ENCODE results near the gene SPTBN1. TPM values are rescaled to one million over a fixed set of nuclear protein-coding genes. Genes with fewer than 3 reads are reported as not detected.

The SPTBN1 gene
- total RNA-seq, 4 donors from 2014 or later = 353 to 606 (median 498) TPM

DNA sequence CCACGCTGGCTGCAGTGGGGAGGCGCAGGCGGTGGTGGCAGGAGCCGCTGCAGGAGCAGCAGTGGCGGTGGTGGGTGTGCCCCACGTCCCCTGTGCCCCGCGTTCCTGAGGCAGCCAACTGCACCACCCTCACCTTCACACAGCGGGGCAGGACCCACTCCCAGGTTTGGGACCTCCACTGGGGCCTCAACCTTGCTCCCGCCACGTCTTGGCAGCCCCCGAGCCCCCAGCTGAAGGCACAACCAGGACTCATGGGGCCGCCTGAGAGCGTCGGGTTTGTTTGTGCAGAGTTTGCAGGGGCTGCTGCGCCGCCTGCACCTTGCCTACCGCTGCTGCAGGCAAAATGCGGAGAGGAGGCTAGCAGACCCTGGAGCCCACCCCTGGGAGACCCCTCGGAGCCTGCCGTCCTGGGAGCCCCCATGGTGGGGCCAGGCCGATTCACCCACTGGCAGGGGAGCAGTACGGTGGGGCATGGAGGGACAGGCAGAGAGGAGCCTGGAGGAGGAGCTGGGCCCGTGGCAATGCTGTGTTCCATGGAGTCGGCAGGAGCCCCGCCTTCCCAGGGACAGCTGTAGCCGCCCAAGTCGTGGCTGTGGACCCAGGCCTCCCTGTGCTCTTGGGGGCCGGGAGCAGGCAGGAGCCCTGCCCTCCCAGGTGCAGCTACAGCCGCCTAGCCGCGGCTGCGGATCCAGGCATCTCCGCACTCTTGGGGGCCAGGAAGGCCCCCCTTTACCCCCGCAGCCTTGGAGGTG lies 252.6 kb downstream of the SPTBN1 start:
- no peaks in the 10 kb centered on the region for H3K9me3 ChIP-seq
- peak overlapping the region; percentile 7 to 47 for H3K4me3 ChIP-seq
- no CpG with 5 or more reads among the region's 35 CpGs for WGBS, 2 donors (ENCODE audit: low coverage in 1 of 2)
- TF ChIP-seq POLR2AphosphoS5 (IDR thresholded peaks at IDR 0.05) (no peak), CTCF (IDR thresholded peaks at IDR 0.05) (no peak), EP300 (IDR thresholded peaks at IDR 0.05) (no peak), POLR2A (IDR thresholded peaks at IDR 0.05) (no peak)
- peak; percentile 51 for ATAC-seq
- H3K4me1 ChIP-seq = peaks cover 0 to 19% (median 7%) of the 10 kb centered on the region in 3 donors
- no peaks in the 10 kb centered on the region for H3K36me3 ChIP-seq
- H3K27me3 ChIP-seq = peaks cover 20% of the 10 kb centered on the region
- no peak overlapping the region for H3K27ac ChIP-seq

DNA sequence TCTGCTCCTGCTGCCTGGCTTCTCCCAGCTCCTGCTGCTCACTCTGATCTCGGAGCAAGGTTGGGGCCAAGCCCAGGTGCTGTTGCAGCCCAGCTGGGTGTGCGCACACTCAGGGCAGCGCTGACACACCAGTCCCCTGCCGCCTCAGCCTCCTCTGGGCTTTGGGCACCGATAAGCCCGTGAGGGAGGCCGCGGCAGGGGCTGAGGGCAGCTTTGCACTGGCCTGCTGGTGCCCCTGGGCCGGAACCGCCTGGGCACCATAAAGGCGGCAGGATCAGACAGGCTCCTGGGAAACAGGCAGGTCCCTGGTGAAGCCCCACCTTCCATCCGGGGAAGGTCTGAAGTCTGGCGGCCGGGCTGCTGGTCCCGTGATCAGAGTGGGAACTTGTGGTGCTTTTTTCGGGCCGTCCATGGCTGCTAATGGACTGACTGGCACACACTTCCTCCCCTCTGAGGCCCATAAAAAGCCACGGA lies 253.2 kb downstream of the SPTBN1 start:
- no CpG with 5 or more reads among the region's 18 CpGs for WGBS, 2 donors (ENCODE audit: low coverage in 1 of 2)
- Histone ChIP-seq H3K4me3 (peak overlapping the region; percentile 7 to 47), H3K27ac (no peak overlapping the region), H3K9me3 (no peaks in the 10 kb centered on the region), H3K36me3 (no peaks in the 10 kb centered on the region), H3K27me3 (peaks cover 20% of the 10 kb centered on the region), H3K4me1 (peaks cover 0 to 15% (median 7%) of the 10 kb centered on the region in 3 donors)
- ATAC-seq = peak; percentile 50
- TF ChIP-seq EP300 (IDR thresholded peaks at IDR 0.05) (no peak), CTCF (IDR thresholded peaks at IDR 0.05) (no peak), POLR2A (IDR thresholded peaks at IDR 0.05) (no peak), POLR2AphosphoS5 (IDR thresholded peaks at IDR 0.05) (no peak)

- no peak for ATAC-seq
- Histone ChIP-seq H3K27me3 (peaks cover 20% of the 10 kb centered on the region), H3K4me1 (peaks cover 0 to 13% (median 7%) of the 10 kb centered on the region in 3 donors), H3K4me3 (no peak overlapping the region), H3K9me3 (no peaks in the 10 kb centered on the region), H3K27ac (no peak overlapping the region), H3K36me3 (no peaks in the 10 kb centered on the region)
- no peak for TF ChIP-seq CTCF (IDR thresholded peaks at IDR 0.05)
- no peak for TF ChIP-seq EP300 (IDR thresholded peaks at IDR 0.05)
- TF ChIP-seq POLR2AphosphoS5 (IDR thresholded peaks at IDR 0.05) = no peak
- TF ChIP-seq POLR2A (IDR thresholded peaks at IDR 0.05) = no peak
- WGBS, 2 donors (ENCODE audit: low coverage in 1 of 2) = 75 to 100% methylated on average over 2 to 4 of the region's 10 CpGs
These were observed 254.1 kb downstream of the SPTBN1 start for GRCh38 chr2:54710216-54710615.

- Histone ChIP-seq H3K4me1 (peaks cover 0 to 13% (median 7%) of the 10 kb centered on the region in 3 donors), H3K9me3 (no peaks in the 10 kb centered on the region), H3K27me3 (peaks cover 20% of the 10 kb centered on the region), H3K36me3 (no peaks in the 10 kb centered on the region), H3K4me3 (no peak overlapping the region), H3K27ac (no peak overlapping the region)
- no peak for TF ChIP-seq EP300 (IDR thresholded peaks at IDR 0.05)
- TF ChIP-seq POLR2A (IDR thresholded peaks at IDR 0.05) = no peak
- TF ChIP-seq POLR2AphosphoS5 (IDR thresholded peaks at IDR 0.05) = no peak
- no peak for TF ChIP-seq CTCF (IDR thresholded peaks at IDR 0.05)
- 96 to 98% methylated on average over 6 of the region's 6 CpGs for WGBS, 2 donors (ENCODE audit: low coverage in 1 of 2)
- no peak for ATAC-seq
These were observed 256.4 kb downstream of the SPTBN1 start for GRCh38 chr2:54712516-54712915.

- Histone ChIP-seq H3K4me1 (no peaks in the 10 kb centered on the region), H3K27ac (no peak overlapping the region), H3K36me3 (no peaks in the 10 kb centered on the region), H3K27me3 (peaks cover 8% of the 10 kb centered on the region), H3K4me3 (no peak overlapping the region), H3K9me3 (no peaks in the 10 kb centered on the region)
- no peak for ATAC-seq
- WGBS, 2 donors (ENCODE audit: low coverage in 1 of 2) = 55 to 75% methylated on average over 4 of the region's 4 CpGs
- TF ChIP-seq EP300 (IDR thresholded peaks at IDR 0.05) = no peak
- no peak for TF ChIP-seq POLR2AphosphoS5 (IDR thresholded peaks at IDR 0.05)
- TF ChIP-seq POLR2A (IDR thresholded peaks at IDR 0.05) = no peak
- TF ChIP-seq CTCF (IDR thresholded peaks at IDR 0.05) = no peak
These were observed 258.9 kb downstream of the SPTBN1 start for GRCh38 chr2:54714996-54715395.

All from gastroesophageal sphincter (tissue), 4 donors.